Measurements from ENCODE around the gene OPA1.

OPA1 gene

DNA sequence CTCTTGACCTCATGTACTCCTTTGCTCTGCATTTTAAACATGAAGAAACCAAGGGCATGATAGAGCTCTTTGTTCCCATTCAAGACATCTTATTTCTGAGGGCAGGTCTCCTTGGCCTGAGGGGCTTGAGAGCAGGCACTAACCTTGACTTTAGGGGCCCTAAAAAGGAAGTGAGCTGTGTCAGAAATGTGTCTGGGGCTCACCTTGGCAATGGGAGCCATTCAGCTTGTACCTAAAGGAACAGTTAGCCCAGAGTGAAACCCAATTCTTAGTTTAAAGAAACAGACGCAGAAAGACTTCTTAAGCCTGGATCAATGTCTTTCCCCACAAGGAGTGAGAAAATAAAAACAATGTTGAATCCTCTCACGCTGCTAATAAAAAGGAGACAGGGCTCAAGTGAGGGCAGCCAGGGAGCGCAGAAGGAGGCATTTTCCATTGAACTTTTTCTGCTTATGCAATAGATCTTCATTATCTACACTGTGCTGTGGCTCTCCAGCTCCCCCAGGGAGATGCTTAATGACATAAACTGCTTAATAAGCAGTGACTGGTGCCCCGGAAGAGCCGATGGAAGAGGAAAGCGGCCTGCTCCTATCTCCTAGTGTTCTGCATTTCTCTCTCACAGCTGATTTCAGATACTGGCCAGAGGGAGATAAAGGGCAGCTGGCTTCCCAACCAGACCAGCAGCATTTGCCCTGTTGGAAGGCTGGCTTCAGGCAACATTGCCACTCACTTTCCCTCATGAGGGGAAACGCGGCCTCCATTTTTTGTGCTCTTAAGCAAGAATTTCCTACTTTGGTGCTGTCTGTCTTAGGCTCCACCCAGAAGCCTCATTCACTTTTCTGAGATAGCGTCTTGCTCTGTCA is 152.0 kb downstream of the OPA1 start:
- peak; percentile 37 for DNase-seq

DNA sequence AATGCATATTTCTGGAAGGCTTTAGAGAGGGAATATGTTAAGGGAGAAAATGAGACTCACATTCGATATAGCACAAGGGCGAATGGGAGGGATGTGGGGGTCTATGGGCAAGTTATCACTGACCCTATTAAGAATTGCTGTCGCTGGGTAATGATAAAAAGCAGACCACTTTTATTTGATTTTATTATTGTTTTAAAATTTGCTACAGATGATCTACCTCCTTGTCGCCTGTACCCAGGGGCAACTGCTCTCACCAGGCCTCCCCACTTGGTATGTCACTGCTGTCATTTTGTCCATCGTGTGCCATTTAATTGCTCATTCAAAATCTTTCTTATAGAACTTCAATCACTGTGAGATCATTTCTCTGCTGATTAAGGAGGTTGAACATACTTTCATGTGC is 153.8 kb downstream of the OPA1 start:
- no peak for DNase-seq
